Activated T-cell treated with anti-CD3 and anti-CD28 coated beads, Interleukin-2, amount 50 U/mL, for 4 hours (primary cell): ENCODE data around the gene OR2D2. TPM values are rescaled to one million over a fixed set of nuclear protein-coding genes. Genes with fewer than 3 reads are reported as not detected.
A peak's percentile ranks its signal among the peaks of the same experiment; 100 is the strongest.
"Not testable (repeated sequence)": the region's sequence is repeated elsewhere in the genome, so short reads cannot be mapped to it uniquely, and the experiment has no call there.

Experiments
- ATAC-seq, 2 donors: fragments of 200-7000 bp; cut with Tn5 transposase; one replicate each; pipeline ENCODE4 v1.10.0; 2021
- DNase-seq: peaks from one replicate; pipeline ENCODE4 v3.0.0-alpha.2; 2020
- H3K27me3 Mint-ChIP-seq: one replicate; pipeline ENCODE4 v1.8.0; 2021; ENCODE audit warnings: low read depth, mixed read lengths
- H3K36me3 Mint-ChIP-seq: one replicate; pipeline ENCODE4 v1.8.0; 2022; ENCODE audit warnings: mixed read lengths; ENCODE audit not compliant: insufficient read depth
- H3K4me1 Mint-ChIP-seq: one replicate; pipeline ENCODE4 v1.8.0; 2021; ENCODE audit warnings: low read depth, mixed read lengths
- H3K4me3 Mint-ChIP-seq: one replicate; pipeline ENCODE4 v1.8.0; 2021; ENCODE audit warnings: mild to moderate bottlenecking, moderate library complexity, mixed read lengths
- H3K9me3 Mint-ChIP-seq: one replicate; pipeline ENCODE4 v1.8.0; 2021; ENCODE audit warnings: mixed read lengths
- total RNA-seq, 3 donors: library from RNA; stranded (reverse); gene quantifications; one replicate each; pipeline ENCODE4 v1.2.1, GENCODE V29; 2021

Gene OR2D2
- total RNA-seq, 3 donors from 2014 or later = not detected

GRCh38 chr11:6900327-6900999 is 8.2 kb upstream of the OR2D2 start:
- ATAC-seq = no peak
- Mint-ChIP-seq H3K4me3 (no peak overlapping the region), H3K36me3 (no peaks in the 10 kb centered on the region), H3K27me3 (peaks cover 11% of the 10 kb centered on the region), H3K4me1 (no peaks in the 10 kb centered on the region), H3K9me3 (no peaks in the 10 kb centered on the region)
- DNase-seq = no peak

GRCh38 chr11:6898911-6899310 is 6.6 kb upstream of the OR2D2 start:
- ATAC-seq (no peak), DNase-seq (no peak)
- no peaks in the 10 kb centered on the region for H3K4me1 Mint-ChIP-seq
- H3K9me3 Mint-ChIP-seq = no peaks in the 10 kb centered on the region
- H3K36me3 Mint-ChIP-seq = no peaks in the 10 kb centered on the region
- H3K4me3 Mint-ChIP-seq = no peak overlapping the region
- H3K27me3 Mint-ChIP-seq = peaks cover 13% of the 10 kb centered on the region

DNA sequence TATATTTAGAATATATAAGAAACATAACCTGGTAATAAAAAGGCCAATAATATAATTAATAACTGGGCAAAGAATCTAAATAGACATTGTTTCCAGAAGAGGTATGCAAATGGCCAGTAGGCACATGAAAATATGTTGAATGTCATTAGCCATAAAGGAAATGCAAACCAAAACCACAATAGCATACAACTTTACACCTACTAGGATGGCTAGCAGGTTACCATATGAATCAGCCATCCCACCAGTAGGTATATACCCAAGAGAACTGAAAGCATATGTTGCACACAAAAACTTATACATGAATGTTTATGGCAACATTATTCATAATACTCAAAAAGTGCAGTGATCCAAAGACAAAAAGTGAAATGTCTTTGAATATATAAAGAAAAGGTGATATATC is 2.7 kb upstream of the OR2D2 start:
- no peak overlapping the region for H3K4me3 Mint-ChIP-seq
- DNase-seq (no peak), ATAC-seq (no peak)
- no peaks in the 10 kb centered on the region for H3K36me3 Mint-ChIP-seq
- peaks cover 19% of the 10 kb centered on the region for H3K27me3 Mint-ChIP-seq
- no peaks in the 10 kb centered on the region for H3K9me3 Mint-ChIP-seq
- no peaks in the 10 kb centered on the region for H3K4me1 Mint-ChIP-seq

DNA sequence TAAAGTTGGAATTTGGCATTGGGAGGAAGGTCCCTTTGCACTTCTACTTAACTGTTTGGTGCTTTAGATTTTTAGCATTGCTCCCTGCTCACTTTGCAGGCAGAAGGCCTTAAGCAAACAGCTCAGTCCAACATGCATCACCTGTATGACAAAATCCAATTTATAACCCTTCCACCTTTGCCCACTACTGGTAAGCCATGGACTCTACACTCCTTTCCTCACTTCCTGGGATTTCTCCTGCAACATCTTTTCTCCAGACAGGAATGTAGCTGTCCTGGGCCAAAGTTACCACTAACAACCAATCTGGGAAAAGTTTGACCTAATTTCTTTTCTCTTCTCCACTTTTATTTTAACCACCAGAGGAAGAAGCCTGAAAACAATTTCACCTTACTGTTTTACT is 1.8 kb upstream of the OR2D2 start:
- peaks cover 4% of the 10 kb centered on the region for H3K9me3 Mint-ChIP-seq

DNA sequence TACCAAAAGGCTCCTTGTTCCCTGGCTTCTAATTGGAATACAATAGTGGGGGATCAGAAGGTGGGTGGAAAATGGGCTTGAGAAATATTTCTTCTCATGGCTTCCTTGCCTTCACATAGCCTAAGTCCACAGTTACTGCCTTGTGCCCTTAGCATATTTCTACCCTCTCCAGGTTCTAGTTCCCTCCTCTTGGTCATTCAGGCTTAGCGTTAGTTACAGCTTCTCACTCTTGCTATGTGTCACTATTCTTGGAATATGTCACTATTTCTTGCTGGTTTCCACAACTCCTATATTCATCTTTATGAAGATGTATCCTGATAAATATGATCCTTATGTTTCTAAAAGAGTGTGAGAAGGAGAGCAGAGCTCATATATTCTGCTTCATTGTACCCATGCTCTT is 2.5 kb downstream of the OR2D2 start:
- Mint-ChIP-seq H3K4me1 (no peaks in the 10 kb centered on the region), H3K36me3 (no peaks in the 10 kb centered on the region), H3K4me3 (no peak overlapping the region), H3K9me3 (peaks cover 5% of the 10 kb centered on the region), H3K27me3 (peaks cover 10% of the 10 kb centered on the region)
- no peak for ATAC-seq
- DNase-seq = no peak

More for the DNA sequence above, 1.8 kb upstream of the OR2D2 start:
- ATAC-seq (no peak), DNase-seq (no peak)
- H3K4me1 Mint-ChIP-seq = no peaks in the 10 kb centered on the region
- no peak overlapping the region for H3K4me3 Mint-ChIP-seq
- peaks cover 18% of the 10 kb centered on the region for H3K27me3 Mint-ChIP-seq
- H3K36me3 Mint-ChIP-seq = no peaks in the 10 kb centered on the region

GRCh38 chr11:6888830-6889229 is 3.5 kb downstream of the OR2D2 start:
- Mint-ChIP-seq H3K4me1 (no peaks in the 10 kb centered on the region), H3K27me3 (peaks cover 12% of the 10 kb centered on the region), H3K9me3 (peaks cover 5% of the 10 kb centered on the region), H3K4me3 (no peak overlapping the region), H3K36me3 (no peaks in the 10 kb centered on the region)
- ATAC-seq (no peak), DNase-seq (no peak)

DNA sequence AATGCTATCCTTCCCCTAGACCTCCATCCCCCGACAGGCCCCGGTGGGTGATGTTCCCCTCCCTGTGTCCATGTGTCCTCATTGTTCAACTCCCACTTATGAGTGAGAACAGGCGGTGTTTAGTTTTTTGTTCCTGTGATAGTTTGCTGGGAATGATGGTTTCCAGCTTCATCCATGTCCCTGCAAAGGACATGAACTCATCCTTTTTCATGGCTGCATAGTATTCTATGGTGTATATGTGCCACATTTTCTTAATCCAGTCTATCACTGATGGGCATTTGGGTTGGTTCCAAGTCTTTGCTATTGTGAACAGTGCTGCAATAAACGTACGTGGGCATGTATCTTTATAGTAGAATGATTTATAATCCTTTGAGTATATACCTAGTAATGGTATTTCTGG is 4.6 kb downstream of the OR2D2 start:
- peaks cover 16% of the 10 kb centered on the region for H3K27me3 Mint-ChIP-seq
- H3K4me3 Mint-ChIP-seq, H3K9me3 Mint-ChIP-seq, H3K36me3 Mint-ChIP-seq, ATAC-seq, H3K4me1 Mint-ChIP-seq, DNase-seq: not testable (repeated sequence)

- Mint-ChIP-seq H3K4me3 (no peak overlapping the region), H3K9me3 (no peaks in the 10 kb centered on the region), H3K4me1 (no peaks in the 10 kb centered on the region), H3K27me3 (peaks cover 10% of the 10 kb centered on the region), H3K36me3 (no peaks in the 10 kb centered on the region)
- DNase-seq (no peak), ATAC-seq (no peak)
These were observed 9.5 kb downstream of the OR2D2 start for GRCh38 chr11:6882751-6883150.

DNA sequence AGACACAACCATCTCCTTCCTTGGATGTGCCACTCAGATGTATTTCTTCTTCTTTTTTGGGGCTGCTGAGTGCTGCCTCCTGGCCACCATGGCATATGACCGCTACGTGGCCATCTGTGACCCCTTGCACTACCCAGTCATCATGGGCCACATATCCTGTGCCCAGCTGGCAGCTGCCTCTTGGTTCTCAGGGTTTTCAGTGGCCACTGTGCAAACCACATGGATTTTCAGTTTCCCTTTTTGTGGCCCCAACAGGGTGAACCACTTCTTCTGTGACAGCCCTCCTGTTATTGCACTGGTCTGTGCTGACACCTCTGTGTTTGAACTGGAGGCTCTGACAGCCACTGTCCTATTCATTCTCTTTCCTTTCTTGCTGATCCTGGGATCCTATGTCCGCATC is 15.4 kb downstream of the OR2D2 start:
- Mint-ChIP-seq H3K4me3 (no peak overlapping the region), H3K36me3 (no peaks in the 10 kb centered on the region), H3K4me1 (no peaks in the 10 kb centered on the region), H3K9me3 (no peaks in the 10 kb centered on the region), H3K27me3 (peaks cover 13% of the 10 kb centered on the region)
- ATAC-seq (no peak), DNase-seq (no peak)

DNA sequence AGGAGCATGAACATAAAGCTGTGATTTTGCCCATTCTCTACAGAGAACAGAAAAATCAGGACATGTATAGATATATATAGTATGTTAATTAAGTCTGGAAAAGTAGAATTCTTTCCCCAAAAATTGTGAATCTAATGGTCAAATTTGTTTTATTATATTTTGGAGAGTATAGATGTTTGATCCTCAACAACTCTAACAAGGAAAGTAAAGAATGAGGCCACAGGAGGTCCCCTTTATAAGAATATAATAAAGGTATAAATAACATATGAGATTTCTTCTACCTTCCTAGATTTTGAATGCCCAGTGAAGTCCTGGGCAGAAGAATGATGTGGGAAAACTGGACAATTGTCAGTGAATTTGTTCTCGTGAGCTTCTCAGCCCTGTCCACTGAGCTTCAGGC is 16.0 kb downstream of the OR2D2 start, which contains the start of gene OR10A4:
Gene OR10A4 (plus strand): TSS at position 301 of the 400 bp plus-strand sequence. CDS start 23 bp downstream, at position 324.
- Mint-ChIP-seq H3K36me3 (no peaks in the 10 kb centered on the region), H3K9me3 (no peaks in the 10 kb centered on the region), H3K27me3 (peaks cover 13% of the 10 kb centered on the region), H3K4me3 (no peak within 1 kb of the TSS), H3K4me1 (no peaks in the 10 kb centered on the region)
- DNase-seq (no peak), ATAC-seq (no peak)

- no peaks in the 10 kb centered on the region for H3K36me3 Mint-ChIP-seq
- no peak for ATAC-seq
- H3K9me3 Mint-ChIP-seq = no peaks in the 10 kb centered on the region
- no peaks in the 10 kb centered on the region for H3K4me1 Mint-ChIP-seq
- peaks cover 13% of the 10 kb centered on the region for H3K27me3 Mint-ChIP-seq
- H3K4me3 Mint-ChIP-seq = no peak overlapping the region
- no peak for DNase-seq
These were observed 16.5 kb downstream of the OR2D2 start for GRCh38 chr11:6875761-6876160.

DNA sequence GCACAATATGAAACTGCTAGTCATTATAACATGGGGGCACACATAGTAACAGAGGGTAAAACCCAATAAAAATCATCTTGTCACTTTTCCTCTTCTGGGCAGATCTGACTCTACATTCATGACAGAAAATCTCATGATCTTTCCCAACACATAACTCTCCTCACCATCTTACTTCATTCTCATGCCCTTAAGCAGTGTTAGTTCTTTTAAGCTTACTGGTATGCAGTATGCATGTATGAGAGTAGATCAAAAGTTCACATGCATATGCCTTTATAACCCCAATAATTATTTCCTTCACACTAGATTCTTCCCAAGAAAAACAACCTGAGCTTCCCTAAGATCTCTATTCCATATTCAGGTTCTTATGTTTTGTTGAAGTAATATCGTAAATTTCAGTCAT is 21.0 kb downstream of the OR2D2 start:
- DNase-seq (no peak), ATAC-seq (no peak)
- H3K4me3 Mint-ChIP-seq = no peak overlapping the region
- H3K27me3 Mint-ChIP-seq = peaks cover 7% of the 10 kb centered on the region
- H3K36me3 Mint-ChIP-seq = no peaks in the 10 kb centered on the region
- H3K4me1 Mint-ChIP-seq = no peaks in the 10 kb centered on the region
- H3K9me3 Mint-ChIP-seq = no peaks in the 10 kb centered on the region

DNA sequence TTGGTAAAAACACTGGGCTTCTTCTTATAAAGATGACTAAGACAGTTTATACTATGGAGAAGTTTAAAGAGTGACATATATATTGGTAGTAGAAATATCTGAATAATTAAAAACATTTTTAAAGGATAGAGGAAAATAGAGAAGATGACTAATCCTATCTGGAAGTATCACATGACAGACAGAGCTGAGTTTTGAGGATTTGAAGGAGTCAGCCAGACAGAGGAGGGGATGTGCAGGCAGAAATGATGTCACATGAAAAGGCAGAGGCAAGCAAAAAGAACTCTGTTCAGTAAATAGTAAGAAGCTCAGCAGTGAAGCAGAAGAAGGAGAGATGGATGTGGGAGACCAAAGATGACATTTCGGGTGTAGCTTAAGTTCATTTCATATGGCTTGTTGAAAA is 27.9 kb downstream of the OR2D2 start:
- DNase-seq = no peak
- no peak for ATAC-seq
- Mint-ChIP-seq H3K36me3 (no peaks in the 10 kb centered on the region), H3K9me3 (no peaks in the 10 kb centered on the region), H3K4me1 (no peaks in the 10 kb centered on the region), H3K4me3 (no peak overlapping the region), H3K27me3 (peaks cover 12% of the 10 kb centered on the region)

GRCh38 chr11:6862961-6863360 is 29.3 kb downstream of the OR2D2 start, which contains the start of gene OR10A2:
Gene OR10A2 (plus strand): TSS chr11:6863057. CDS start chr11:6869755, 6,698 bp downstream.
- Mint-ChIP-seq H3K9me3 (no peaks in the 10 kb centered on the region), H3K27me3 (peaks cover 13% of the 10 kb centered on the region), H3K4me1 (no peaks in the 10 kb centered on the region), H3K4me3 (no peak within 1 kb of the TSS), H3K36me3 (no peaks in the 10 kb centered on the region)
- ATAC-seq = no peak
- DNase-seq = no peak

- ATAC-seq (peak; percentile 84 to 91), DNase-seq (no peak)
- H3K9me3 Mint-ChIP-seq = peaks cover 5% of the 10 kb centered on the region
- H3K4me3 Mint-ChIP-seq = no peak overlapping the region
- H3K36me3 Mint-ChIP-seq = no peaks in the 10 kb centered on the region
- peaks cover 5% of the 10 kb centered on the region for H3K4me1 Mint-ChIP-seq
- H3K27me3 Mint-ChIP-seq = peaks cover 14% of the 10 kb centered on the region
These were observed 35.4 kb downstream of the OR2D2 start for GRCh38 chr11:6856871-6857270.
